ENCODE measurements around the gene COLGALT1. TPM values are rescaled to one million over a fixed set of nuclear protein-coding genes. Genes with fewer than 3 reads are reported as not detected.

Gene COLGALT1
- polyA plus RNA-seq, 3 donors = 66.8 to 176 (median 68.8) TPM

DNA sequence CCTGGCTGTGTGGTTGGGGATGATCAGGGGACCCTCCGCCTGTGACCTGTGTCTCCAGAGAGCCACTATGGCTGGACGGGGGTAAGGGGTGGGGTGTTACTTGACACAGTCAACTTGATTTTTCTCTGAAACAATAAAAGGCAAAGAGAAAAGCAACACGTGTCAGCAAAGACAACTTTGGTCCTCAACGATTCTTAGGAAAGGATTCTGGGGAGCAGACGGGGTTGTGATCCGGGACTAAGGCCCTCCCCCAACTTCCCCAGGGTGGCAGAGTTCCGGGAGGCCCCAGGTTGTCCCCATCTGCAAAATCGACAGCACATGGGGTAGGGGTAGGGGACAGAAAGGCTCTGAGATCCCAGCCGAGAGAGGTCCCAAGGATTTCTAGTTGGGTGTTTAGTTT is 46.2 kb downstream of the COLGALT1 start:
- Histone ChIP-seq H3K79me2 (ENCODE audit: insufficient read depth, low read length) (no peaks in the 10 kb centered on the region), H3K9me3 (replicated peaks in 1 of 2; ENCODE audit: control insufficient read depth in 1 of 2, insufficient read depth in 1 of 2, low read length in 2 of 2) (no peaks in the 10 kb centered on the region), H3K4me3 (replicated peaks in 1 of 3; ENCODE audit: low read depth in 2 of 3, low read length in 3 of 3) (no peak overlapping the region), H3K27me3 (ENCODE audit: control insufficient read depth in 2 of 2, insufficient read depth in 2 of 2, low read length in 2 of 2) (peaks cover 0 to 6% of the 10 kb centered on the region in 2 donors), H4K20me1 (ENCODE audit: insufficient read depth, low read length) (no peaks in the 10 kb centered on the region), H2AFZ (ENCODE audit: insufficient read depth, low read depth, low read length, poor library complexity, severe bottlenecking) (no peak overlapping the region), H3K4me2 (replicated peaks; ENCODE audit: extremely low read depth, low read length, poor library complexity, severe bottlenecking) (peak overlapping the region; percentile 8), H3K9ac (ENCODE audit: insufficient read depth, low read length, poor library complexity, severe bottlenecking) (no peak overlapping the region), H3K36me3 (replicated peaks in 1 of 2; ENCODE audit: control insufficient read depth in 1 of 2, insufficient read depth in 2 of 2, low read length in 2 of 2) (no peaks in the 10 kb centered on the region), H3K4me1 (ENCODE audit: control insufficient read depth in 1 of 2, insufficient read depth in 2 of 2, low read length in 2 of 2) (peaks cover 21 to 41% of the 10 kb centered on the region in 2 donors), H3K27ac (ENCODE audit: low read depth in 1 of 2, low read length in 2 of 2) (no peak overlapping the region)
- peaks cover 33% of the 10 kb centered on the region for H3K4me1 Mint-ChIP-seq
- H3K27me3 Mint-ChIP-seq (ENCODE audit: low read depth in 3 of 3) = peaks cover 16 to 30% (median 16%) of the 10 kb centered on the region in 3 donors
- no peaks in the 10 kb centered on the region for H3K36me3 Mint-ChIP-seq
- no peak overlapping the region for H3K27ac Mint-ChIP-seq
- 35% methylated on average over 4 of the region's 9 CpGs for WGBS (ENCODE audit: insufficient coverage)
- DNase-seq = no peak
- intact Hi-C loops (cut with micrococcal nuclease) = no loop called here
- peaks cover 0 to 6% (median 2%) of the 10 kb centered on the region in 7 donors for H3K9me3 Mint-ChIP-seq
- peak overlapping the region in 1 of 2 donors; percentile 17 for H3K4me3 Mint-ChIP-seq
- TF ChIP-seq, protein P1, sequence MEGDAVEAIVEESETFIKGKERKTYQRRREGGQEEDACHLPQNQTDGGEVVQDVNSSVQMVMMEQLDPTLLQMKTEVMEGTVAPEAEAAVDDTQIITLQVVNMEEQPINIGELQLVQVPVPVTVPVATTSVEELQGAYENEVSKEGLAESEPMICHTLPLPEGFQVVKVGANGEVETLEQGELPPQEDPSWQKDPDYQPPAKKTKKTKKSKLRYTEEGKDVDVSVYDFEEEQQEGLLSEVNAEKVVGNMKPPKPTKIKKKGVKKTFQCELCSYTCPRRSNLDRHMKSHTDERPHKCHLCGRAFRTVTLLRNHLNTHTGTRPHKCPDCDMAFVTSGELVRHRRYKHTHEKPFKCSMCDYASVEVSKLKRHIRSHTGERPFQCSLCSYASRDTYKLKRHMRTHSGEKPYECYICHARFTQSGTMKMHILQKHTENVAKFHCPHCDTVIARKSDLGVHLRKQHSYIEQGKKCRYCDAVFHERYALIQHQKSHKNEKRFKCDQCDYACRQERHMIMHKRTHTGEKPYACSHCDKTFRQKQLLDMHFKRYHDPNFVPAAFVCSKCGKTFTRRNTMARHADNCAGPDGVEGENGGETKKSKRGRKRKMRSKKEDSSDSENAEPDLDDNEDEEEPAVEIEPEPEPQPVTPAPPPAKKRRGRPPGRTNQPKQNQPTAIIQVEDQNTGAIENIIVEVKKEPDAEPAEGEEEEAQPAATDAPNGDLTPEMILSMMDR (IDR thresholded peaks at IDR 0.05) = no peak

DNA sequence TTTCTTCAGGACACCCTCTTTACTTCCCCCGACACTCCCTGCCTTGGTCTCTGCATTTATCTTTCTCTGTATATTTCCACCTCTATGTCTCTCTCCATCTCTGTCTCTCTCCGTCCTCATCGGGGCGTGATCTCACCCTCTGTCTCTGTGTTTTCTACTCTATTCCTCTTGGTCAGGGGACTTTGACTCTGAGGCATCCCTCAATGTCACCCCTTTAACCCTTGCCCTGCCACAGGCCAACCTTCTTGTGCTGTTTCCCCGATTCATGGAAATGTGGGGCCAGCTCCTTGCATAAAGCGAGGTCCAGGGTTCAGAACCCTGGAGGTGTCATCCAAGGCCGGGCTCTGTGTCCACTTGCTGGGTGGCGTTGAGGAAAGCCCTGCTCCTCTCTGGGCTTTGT is 46.8 kb downstream of the COLGALT1 start:
- Histone ChIP-seq H3K36me3 (replicated peaks in 1 of 2; ENCODE audit: control insufficient read depth in 1 of 2, insufficient read depth in 2 of 2, low read length in 2 of 2) (no peaks in the 10 kb centered on the region), H3K4me3 (replicated peaks in 1 of 3; ENCODE audit: low read depth in 2 of 3, low read length in 3 of 3) (no peak overlapping the region), H2AFZ (ENCODE audit: insufficient read depth, low read depth, low read length, poor library complexity, severe bottlenecking) (no peak overlapping the region), H3K4me1 (ENCODE audit: control insufficient read depth in 1 of 2, insufficient read depth in 2 of 2, low read length in 2 of 2) (peaks cover 21 to 44% of the 10 kb centered on the region in 2 donors), H3K27me3 (ENCODE audit: control insufficient read depth in 2 of 2, insufficient read depth in 2 of 2, low read length in 2 of 2) (peaks cover 0 to 6% of the 10 kb centered on the region in 2 donors), H3K9me3 (replicated peaks in 1 of 2; ENCODE audit: control insufficient read depth in 1 of 2, insufficient read depth in 1 of 2, low read length in 2 of 2) (no peaks in the 10 kb centered on the region), H3K27ac (ENCODE audit: low read depth in 1 of 2, low read length in 2 of 2) (no peak overlapping the region), H3K4me2 (replicated peaks; ENCODE audit: extremely low read depth, low read length, poor library complexity, severe bottlenecking) (no peak overlapping the region), H4K20me1 (ENCODE audit: insufficient read depth, low read length) (no peaks in the 10 kb centered on the region), H3K79me2 (ENCODE audit: insufficient read depth, low read length) (no peaks in the 10 kb centered on the region), H3K9ac (ENCODE audit: insufficient read depth, low read length, poor library complexity, severe bottlenecking) (no peak overlapping the region)
- Mint-ChIP-seq H3K9me3 (peaks cover 0 to 6% (median 2%) of the 10 kb centered on the region in 7 donors), H3K36me3 (no peaks in the 10 kb centered on the region), H3K27me3 (ENCODE audit: low read depth in 3 of 3) (peaks cover 16 to 30% (median 18%) of the 10 kb centered on the region in 3 donors), H3K4me1 (peaks cover 36% of the 10 kb centered on the region), H3K4me3 (no peak overlapping the region), H3K27ac (peak overlapping the region in 1 of 7 donors; percentile 72)
- WGBS (ENCODE audit: insufficient coverage) = 73% methylated on average over 7 of the region's 8 CpGs
- TF ChIP-seq, protein P1 (IDR thresholded peaks at IDR 0.05) = no peak
- intact Hi-C loops (cut with micrococcal nuclease) = no loop called here
- DNase-seq = no peak

All from CD14-positive monocyte (primary cell).